Endothelial cell (in vitro differentiated cells): ENCODE measurements around the gene ALG9. TPM values are rescaled to one million over a fixed set of nuclear protein-coding genes. Genes with fewer than 3 reads are reported as not detected.

ENCODE experiments used
- DNase-seq: peaks from one replicate; pipeline ENCODE4 v3.0.0; 2021; ENCODE audit warnings: low spot score
- H3K27ac Mint-ChIP-seq: one replicate; pipeline ENCODE4 v1.8.0; 2021; ENCODE audit warnings: mixed read lengths, inconsistent platforms; ENCODE audit not compliant: unreplicated experiment
- H3K27me3 Mint-ChIP-seq: one replicate; pipeline ENCODE4 v1.8.0; 2021; ENCODE audit warnings: mild to moderate bottlenecking, moderate library complexity, mixed read lengths, inconsistent platforms; ENCODE audit not compliant: unreplicated experiment
- H3K36me3 Mint-ChIP-seq: one replicate; pipeline ENCODE4 v1.8.0; 2021; ENCODE audit warnings: mild to moderate bottlenecking, low read depth, mixed read lengths, inconsistent platforms; ENCODE audit not compliant: unreplicated experiment
- H3K4me1 Mint-ChIP-seq: one replicate; pipeline ENCODE4 v1.8.0; 2021; ENCODE audit warnings: mild to moderate bottlenecking, mixed read lengths, inconsistent platforms; ENCODE audit not compliant: unreplicated experiment
- H3K4me3 Mint-ChIP-seq: one replicate; pipeline ENCODE4 v1.8.0; 2021; ENCODE audit warnings: mild to moderate bottlenecking, mixed read lengths, inconsistent platforms; ENCODE audit not compliant: unreplicated experiment
- H3K9me3 Mint-ChIP-seq: one replicate; pipeline ENCODE4 v1.8.0; 2021; ENCODE audit warnings: mixed read lengths, inconsistent platforms; ENCODE audit not compliant: unreplicated experiment
- total RNA-seq: library from RNA; stranded (reverse); fragmentation: NEBNext Ultra II Directional; extraction: Animal tissue kit (Norgen Biotek cat#: 25700); gene quantifications from one replicate; pipeline ENCODE4 v1.2.1, GENCODE V29; 2021; ENCODE audit not compliant: unreplicated experiment
- TF ChIP-seq, protein P1 (sequence below): fragments of 200-600 bp; sonication (generic); IDR thresholded peaks from one replicate; pipeline ENCODE4 v1.5.0; 2021; ENCODE audit warnings: antibody characterized with exemption; ENCODE audit not compliant: unreplicated experiment

Gene ALG9
- total RNA-seq, 1 donor from 2014 or later, result 35.8 TPM

GRCh38 chr11:111911563-111912401, 40.4 kb upstream of the ALG9 start, which contains the start of gene CRYAB:
Gene CRYAB (minus strand): TSS chr11:111911770. CDS start chr11:111911724, 46 bp downstream.
- H3K27ac Mint-ChIP-seq, result peak within 1 kb of the TSS; percentile 30
- no peak within 1 kb of the TSS for H3K4me3 Mint-ChIP-seq
- peaks cover 11% of the 10 kb centered on the region for H3K4me1 Mint-ChIP-seq
- H3K27me3 Mint-ChIP-seq, result peaks cover 6% of the 10 kb centered on the region
- no peaks in the 10 kb centered on the region for H3K36me3 Mint-ChIP-seq
- no peak for DNase-seq
- H3K9me3 Mint-ChIP-seq, result no peaks in the 10 kb centered on the region
- TF ChIP-seq, protein P1, sequence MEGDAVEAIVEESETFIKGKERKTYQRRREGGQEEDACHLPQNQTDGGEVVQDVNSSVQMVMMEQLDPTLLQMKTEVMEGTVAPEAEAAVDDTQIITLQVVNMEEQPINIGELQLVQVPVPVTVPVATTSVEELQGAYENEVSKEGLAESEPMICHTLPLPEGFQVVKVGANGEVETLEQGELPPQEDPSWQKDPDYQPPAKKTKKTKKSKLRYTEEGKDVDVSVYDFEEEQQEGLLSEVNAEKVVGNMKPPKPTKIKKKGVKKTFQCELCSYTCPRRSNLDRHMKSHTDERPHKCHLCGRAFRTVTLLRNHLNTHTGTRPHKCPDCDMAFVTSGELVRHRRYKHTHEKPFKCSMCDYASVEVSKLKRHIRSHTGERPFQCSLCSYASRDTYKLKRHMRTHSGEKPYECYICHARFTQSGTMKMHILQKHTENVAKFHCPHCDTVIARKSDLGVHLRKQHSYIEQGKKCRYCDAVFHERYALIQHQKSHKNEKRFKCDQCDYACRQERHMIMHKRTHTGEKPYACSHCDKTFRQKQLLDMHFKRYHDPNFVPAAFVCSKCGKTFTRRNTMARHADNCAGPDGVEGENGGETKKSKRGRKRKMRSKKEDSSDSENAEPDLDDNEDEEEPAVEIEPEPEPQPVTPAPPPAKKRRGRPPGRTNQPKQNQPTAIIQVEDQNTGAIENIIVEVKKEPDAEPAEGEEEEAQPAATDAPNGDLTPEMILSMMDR, result no peak

- H3K9me3 Mint-ChIP-seq, result no peaks in the 10 kb centered on the region
- no peak for DNase-seq
- no peaks in the 10 kb centered on the region for H3K36me3 Mint-ChIP-seq
- no peak overlapping the region for H3K4me3 Mint-ChIP-seq
- H3K27ac Mint-ChIP-seq, result peak overlapping the region; percentile 30
- TF ChIP-seq, protein P1, result no peak
- peaks cover 11% of the 10 kb centered on the region for H3K4me1 Mint-ChIP-seq
- H3K27me3 Mint-ChIP-seq, result peaks cover 6% of the 10 kb centered on the region
These were observed 39.5 kb upstream of the ALG9 start for GRCh38 chr11:111910676-111911562.

GRCh38 chr11:111909378-111909777, 38.0 kb upstream of the ALG9 start:
- peak overlapping the region; percentile 52 for H3K27ac Mint-ChIP-seq
- H3K4me3 Mint-ChIP-seq, result no peak overlapping the region
- H3K36me3 Mint-ChIP-seq, result peaks cover 3% of the 10 kb centered on the region
- H3K9me3 Mint-ChIP-seq, result peaks cover 6% of the 10 kb centered on the region
- TF ChIP-seq, protein P1, result no peak
- peaks cover 11% of the 10 kb centered on the region for H3K4me1 Mint-ChIP-seq
- DNase-seq, result no peak
- H3K27me3 Mint-ChIP-seq, result peaks cover 6% of the 10 kb centered on the region

DNA sequence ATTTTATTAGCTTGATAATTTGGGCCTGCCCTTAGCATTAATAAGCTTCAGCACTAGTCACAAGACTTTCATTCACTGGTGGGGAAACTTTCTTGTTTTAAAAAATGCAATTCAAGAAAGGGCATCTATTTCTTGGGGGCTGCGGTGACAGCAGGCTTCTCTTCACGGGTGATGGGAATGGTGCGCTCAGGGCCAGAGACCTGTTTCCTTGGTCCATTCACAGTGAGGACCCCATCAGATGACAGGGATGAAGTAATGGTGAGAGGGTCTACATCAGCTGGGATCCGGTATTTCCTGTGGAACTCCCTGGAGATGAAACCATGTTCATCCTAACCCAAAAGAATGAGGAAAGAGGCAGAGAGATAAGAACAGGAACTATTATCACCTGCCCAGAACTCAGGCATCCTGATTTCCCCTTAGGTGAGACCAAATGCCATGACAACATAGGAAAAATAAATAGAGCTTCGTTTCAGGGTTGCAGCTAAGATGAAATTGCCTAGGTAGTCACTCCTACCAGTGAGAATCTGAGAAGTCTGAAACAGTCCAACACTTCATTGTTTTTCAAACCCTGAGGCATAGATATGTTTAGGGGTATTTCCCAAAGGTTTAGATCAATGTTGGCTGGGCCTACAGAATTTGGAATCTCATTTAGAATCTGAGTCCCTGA, 37.4 kb upstream of the ALG9 start:
- peaks cover 6% of the 10 kb centered on the region for H3K9me3 Mint-ChIP-seq
- DNase-seq, result no peak
- peak overlapping the region; percentile 84 for H3K27ac Mint-ChIP-seq
- peaks cover 3% of the 10 kb centered on the region for H3K36me3 Mint-ChIP-seq
- TF ChIP-seq, protein P1, result no peak
- H3K27me3 Mint-ChIP-seq, result peaks cover 6% of the 10 kb centered on the region
- no peak overlapping the region for H3K4me3 Mint-ChIP-seq
- peaks cover 11% of the 10 kb centered on the region for H3K4me1 Mint-ChIP-seq
